Glutamatergic neuron (in vitro differentiated cells): ENCODE data around the gene NUDT22. TPM values are rescaled to one million over a fixed set of nuclear protein-coding genes. Genes with fewer than 3 reads are reported as not detected.

Experiments used
- DNase-seq: peaks from one replicate; pipeline ENCODE4 v3.0.0; 2022
- H3K27ac Mint-ChIP-seq: one replicate; pipeline ENCODE4 v1.8.0; 2020; ENCODE audit warnings: mild to moderate bottlenecking, mixed read lengths, inconsistent platforms; ENCODE audit not compliant: unreplicated experiment
- H3K27me3 Mint-ChIP-seq: one replicate; pipeline ENCODE4 v1.8.0; 2020; ENCODE audit warnings: mild to moderate bottlenecking, moderate library complexity, mixed read lengths, inconsistent platforms; ENCODE audit not compliant: unreplicated experiment
- H3K36me3 Mint-ChIP-seq: one replicate; pipeline ENCODE4 v1.8.0; 2020; ENCODE audit warnings: mild to moderate bottlenecking, mixed read lengths, inconsistent platforms; ENCODE audit not compliant: unreplicated experiment
- H3K4me1 Mint-ChIP-seq: one replicate; pipeline ENCODE4 v1.8.0; 2020; ENCODE audit warnings: mild to moderate bottlenecking, low read depth, mixed read lengths, inconsistent platforms; ENCODE audit not compliant: unreplicated experiment
- H3K4me3 Mint-ChIP-seq: one replicate; pipeline ENCODE4 v1.8.0; 2020; ENCODE audit warnings: mild to moderate bottlenecking, mixed read lengths, inconsistent platforms; ENCODE audit not compliant: unreplicated experiment
- H3K9me3 Mint-ChIP-seq: one replicate; pipeline ENCODE4 v1.8.0; 2020; ENCODE audit warnings: mild to moderate bottlenecking, moderate library complexity, mixed read lengths, inconsistent platforms; ENCODE audit not compliant: unreplicated experiment
- CTCF ChIP-seq: fragments of 200-600 bp; sonication (generic); IDR thresholded peaks from one replicate; pipeline ENCODE4 v1.5.0; 2021; ENCODE audit not compliant: partially characterized antibody, unreplicated experiment
- total RNA-seq: library from RNA; stranded (reverse); fragmentation: NEBNext Ultra II Directional; extraction: Animal tissue kit (Norgen Biotek cat#: 25700); gene quantifications from one replicate; pipeline ENCODE4 v1.2.1, GENCODE V29; 2021; ENCODE audit not compliant: unreplicated experiment

Gene NUDT22
- total RNA-seq, 1 donor from 2014 or later = 37.0 TPM

GRCh38 chr11:64278576-64279190, 52.6 kb downstream of the NUDT22 start:
- peak overlapping the region; percentile 8 for H3K4me3 Mint-ChIP-seq
- H3K27me3 Mint-ChIP-seq = peaks cover 2% of the 10 kb centered on the region
- H3K36me3 Mint-ChIP-seq = no peaks in the 10 kb centered on the region
- H3K4me1 Mint-ChIP-seq = peaks cover 3% of the 10 kb centered on the region
- H3K9me3 Mint-ChIP-seq = peaks cover 2% of the 10 kb centered on the region
- no peak for DNase-seq
- no peak overlapping the region for H3K27ac Mint-ChIP-seq
- TF ChIP-seq CTCF = no peak

Other genes starting within 250 kb of the NUDT22 start
- gene OTUB1, start 239.8 kb upstream of the NUDT22 start, total RNA-seq = 126 TPM
- gene FLRT1, start 190.3 kb upstream of the NUDT22 start, total RNA-seq = 3.7 TPM
- 12.7 TPM for gene MACROD1, start 60.2 kb upstream of the NUDT22 start, total RNA-seq
- gene STIP1, start 40.1 kb upstream of the NUDT22 start, total RNA-seq = 160 TPM
- gene FERMT3, start 19.6 kb upstream of the NUDT22 start, total RNA-seq = 2.0 TPM
- gene TRPT1, start 88 bp upstream of the NUDT22 start, total RNA-seq = 39.0 TPM
- 30.5 TPM for gene DNAJC4, start 4.3 kb downstream of the NUDT22 start, total RNA-seq
- 12.3 TPM for gene VEGFB, start 8.3 kb downstream of the NUDT22 start, total RNA-seq
- gene FKBP2, start 14.8 kb downstream of the NUDT22 start, total RNA-seq = 31.4 TPM
- gene PPP1R14B, start 20.7 kb downstream of the NUDT22 start, total RNA-seq = 348 TPM
- 36.2 TPM for gene PLCB3, start 25.3 kb downstream of the NUDT22 start, total RNA-seq
- 47.0 TPM for gene BAD, start 58.4 kb downstream of the NUDT22 start, total RNA-seq
- 52.5 TPM for gene GPR137, start 59.6 kb downstream of the NUDT22 start, total RNA-seq
- 0.47 TPM for gene KCNK4, start 65.0 kb downstream of the NUDT22 start, total RNA-seq
- gene CATSPERZ, start 74.1 kb downstream of the NUDT22 start, total RNA-seq = not detected
- 69.9 TPM for gene ESRRA, start 79.2 kb downstream of the NUDT22 start, total RNA-seq
- gene TRMT112, start 91.3 kb downstream of the NUDT22 start, total RNA-seq = 93.1 TPM
- gene PRDX5, start 91.8 kb downstream of the NUDT22 start, total RNA-seq = 418 TPM
- 83.6 TPM for gene CCDC88B, start 113.9 kb downstream of the NUDT22 start, total RNA-seq
- 3.2 TPM for gene RPS6KA4, start 132.9 kb downstream of the NUDT22 start, total RNA-seq